Trophoblast cell (in vitro differentiated cells and primary cell): ENCODE measurements around the gene CLASRP.

Experiments
- DNase-seq, 2 donors: peaks; one replicate each; pipeline ENCODE4 v3.0.0-alpha.2; 2016
- H2AFZ ChIP-seq: 2 replicates; pipeline ENCODE4 v1.6.1; 2013; ENCODE audit warnings: low read length, moderate library complexity, mild to moderate bottlenecking; ENCODE audit not compliant: insufficient read depth, poor library complexity
- H2AK5ac ChIP-seq: 2 replicates; pipeline ENCODE4 v1.6.1; 2013; ENCODE audit warnings: mild to moderate bottlenecking, low read length
- H2BK120ac ChIP-seq: 2 replicates; pipeline ENCODE4 v1.6.1; 2013; ENCODE audit warnings: low read length, mild to moderate bottlenecking, moderate library complexity; ENCODE audit not compliant: insufficient read depth, poor library complexity
- H2BK12ac ChIP-seq: 2 replicates; pipeline ENCODE4 v1.6.1; 2013; ENCODE audit warnings: mild to moderate bottlenecking, low read length, moderate library complexity
- H2BK5ac ChIP-seq: 2 replicates; pipeline ENCODE4 v1.6.1; 2013; ENCODE audit warnings: low read length, low read depth, moderate library complexity, mild to moderate bottlenecking; ENCODE audit not compliant: poor library complexity
- H3K14ac ChIP-seq: 2 replicates; pipeline ENCODE4 v1.6.1; 2013; ENCODE audit warnings: mild to moderate bottlenecking, low read length
- H3K18ac ChIP-seq: 2 replicates; pipeline ENCODE4 v1.6.1; 2013; ENCODE audit warnings: mild to moderate bottlenecking, low read length
- H3K23ac ChIP-seq: 2 replicates; pipeline ENCODE4 v1.6.1; 2013; ENCODE audit warnings: low read length
- H3K27ac ChIP-seq: 2 replicates; pipeline ENCODE4 v1.5.1; 2013; ENCODE audit warnings: low read depth, mild to moderate bottlenecking, inconsistent platforms, low read length, moderate library complexity
- H3K27me3 ChIP-seq: 2 replicates; pipeline ENCODE4 v1.6.1; 2013; ENCODE audit warnings: inconsistent platforms, mild to moderate bottlenecking, low read length, moderate library complexity; ENCODE audit not compliant: insufficient read depth
- H3K36me3 ChIP-seq, 2 experiments: 1 replicate in 1 of 2; 2 replicates in 1 of 2; pipeline ENCODE4 v1.6.1; 2013; ENCODE audit warnings: low read length in 2 of 2, mild to moderate bottlenecking in 2 of 2, moderate library complexity in 1 of 2; ENCODE audit not compliant: insufficient read depth in 2 of 2, control insufficient read depth in 1 of 2
- H3K4ac ChIP-seq: 2 replicates; pipeline ENCODE4 v1.6.1; 2013; ENCODE audit warnings: low read depth, mild to moderate bottlenecking, low read length, moderate library complexity
- H3K4me1 ChIP-seq, 2 experiments: 1 replicate in 1 of 2; 2 replicates in 1 of 2; pipeline ENCODE4 v1.6.1; 2013; ENCODE audit warnings: low read length in 2 of 2, mild to moderate bottlenecking in 2 of 2, moderate library complexity in 1 of 2; ENCODE audit not compliant: insufficient read depth in 2 of 2, control insufficient read depth in 1 of 2
- H3K4me2 ChIP-seq: 2 replicates; pipeline ENCODE4 v1.6.1; 2013; ENCODE audit warnings: inconsistent platforms, mild to moderate bottlenecking, low read length, moderate library complexity
- H3K4me3 ChIP-seq: 2 replicates; pipeline ENCODE4 v1.5.1; 2013; ENCODE audit warnings: mild to moderate bottlenecking, low read depth, low read length, inconsistent platforms
- H3K79me1 ChIP-seq: one replicate; pipeline ENCODE4 v1.6.1; 2013; ENCODE audit warnings: low read length
- H3K79me2 ChIP-seq: 2 replicates; pipeline ENCODE4 v1.6.1; 2013; ENCODE audit warnings: low read length, mild to moderate bottlenecking; ENCODE audit not compliant: control insufficient read depth, insufficient read depth, poor library complexity
- H3K9ac ChIP-seq: 2 replicates; pipeline ENCODE4 v1.6.1; 2013; ENCODE audit warnings: mild to moderate bottlenecking, low read length
- H3K9me3 ChIP-seq: 2 replicates; pipeline ENCODE4 v1.6.1; 2013; ENCODE audit warnings: low read depth, mild to moderate bottlenecking, control low read depth, inconsistent platforms, low read length; ENCODE audit not compliant: insufficient read depth
- H4K12ac ChIP-seq: 2 replicates; pipeline ENCODE4 v1.6.1; 2013; ENCODE audit warnings: low read depth, mild to moderate bottlenecking, low read length, moderate library complexity
- H4K8ac ChIP-seq: 2 replicates; pipeline ENCODE4 v1.6.1; 2013; ENCODE audit warnings: low read depth, mild to moderate bottlenecking, low read length, moderate library complexity
- H4K91ac ChIP-seq: one replicate; pipeline ENCODE4 v1.6.1; 2013; ENCODE audit warnings: low read depth, mild to moderate bottlenecking, low read length, moderate library complexity
- WGBS: extraction: QIAGEN DNeasy Blood & Tissue Kit; methylation state at CpG from one replicate; pipeline ENCODE4 v1.1.7; 2013; ENCODE audit warnings: missing lambda C conversion rate; ENCODE audit not compliant: insufficient read length, insufficient coverage; ENCODE audit errors: extremely low coverage; 5-methylcytosine and 5-hydroxymethylcytosine counted together

Gene CLASRP

GRCh38 chr19:45041125-45041524 lies 2.3 kb downstream of the CLASRP start:
- H2AFZ ChIP-seq = no peak overlapping the region
- no peak overlapping the region for H2BK120ac ChIP-seq
- no peaks in the 10 kb centered on the region for H3K9me3 ChIP-seq
- WGBS = no CpG with 5 or more reads among the region's 6 CpGs
- no peak overlapping the region for H2AK5ac ChIP-seq
- H3K4me3 ChIP-seq = no peak overlapping the region
- no peak overlapping the region for H3K4ac ChIP-seq
- no peak overlapping the region for H3K4me2 ChIP-seq
- no peak overlapping the region for H2BK12ac ChIP-seq
- H3K14ac ChIP-seq = no peak overlapping the region
- H2BK5ac ChIP-seq = no peak overlapping the region
- peaks cover 12% of the 10 kb centered on the region for H3K79me2 ChIP-seq
- no peak overlapping the region for H3K18ac ChIP-seq
- peaks cover 3% of the 10 kb centered on the region for H3K79me1 ChIP-seq
- no peak overlapping the region for H4K12ac ChIP-seq
- no peak overlapping the region for H4K8ac ChIP-seq
- H3K4me1 ChIP-seq = peaks cover 7 to 8% of the 10 kb centered on the region in 2 experiments
- no peak overlapping the region for H3K9ac ChIP-seq
- no peak for DNase-seq
- no peak overlapping the region for H3K27ac ChIP-seq
- H3K23ac ChIP-seq = no peak overlapping the region
- no peak overlapping the region for H4K91ac ChIP-seq
- H3K36me3 ChIP-seq = peaks cover 53 to 58% of the 10 kb centered on the region in 2 experiments
- H3K27me3 ChIP-seq = no peaks in the 10 kb centered on the region

- Histone ChIP-seq H4K8ac (no peak overlapping the region), H3K14ac (no peak overlapping the region), H3K27ac (no peak overlapping the region), H2AFZ (no peak overlapping the region), H3K4me2 (no peak overlapping the region), H3K4me1 (peaks cover 0 to 5% of the 10 kb centered on the region in 2 experiments), H2BK5ac (no peak overlapping the region), H3K4me3 (no peak overlapping the region), H3K36me3 (peaks cover 41 to 48% of the 10 kb centered on the region in 2 experiments), H2BK12ac (no peak overlapping the region), H4K12ac (no peak overlapping the region), H3K23ac (no peak overlapping the region), H2AK5ac (no peak overlapping the region), H3K27me3 (no peaks in the 10 kb centered on the region), H2BK120ac (no peak overlapping the region), H3K79me1 (no peaks in the 10 kb centered on the region), H3K18ac (no peak overlapping the region), H3K9me3 (no peaks in the 10 kb centered on the region), H3K79me2 (peaks cover 3% of the 10 kb centered on the region), H3K9ac (no peak overlapping the region), H4K91ac (no peak overlapping the region), H3K4ac (no peak overlapping the region)
- WGBS = no CpG with 5 or more reads among the region's 14 CpGs
- DNase-seq = no peak
Observed at GRCh38 chr19:45045671-45046353, 7.0 kb downstream of the CLASRP start.

- Histone ChIP-seq H3K9ac (no peak overlapping the region), H2AK5ac (no peak overlapping the region), H3K79me1 (no peaks in the 10 kb centered on the region), H4K91ac (no peak overlapping the region), H3K79me2 (peaks cover 3% of the 10 kb centered on the region), H4K12ac (no peak overlapping the region), H3K9me3 (no peaks in the 10 kb centered on the region), H4K8ac (no peak overlapping the region), H3K23ac (no peak overlapping the region), H3K4me1 (peaks cover 0 to 5% of the 10 kb centered on the region in 2 experiments), H3K4ac (no peak overlapping the region), H3K4me2 (no peak overlapping the region), H3K14ac (no peak overlapping the region), H3K27ac (no peak overlapping the region), H3K18ac (no peak overlapping the region), H2BK5ac (no peak overlapping the region), H2AFZ (no peak overlapping the region), H3K4me3 (no peak overlapping the region), H2BK120ac (no peak overlapping the region), H2BK12ac (no peak overlapping the region), H3K27me3 (no peaks in the 10 kb centered on the region), H3K36me3 (peaks cover 38 to 44% of the 10 kb centered on the region in 2 experiments)
- DNase-seq = no peak
- no CpG with 5 or more reads among the region's 7 CpGs for WGBS
Observed at GRCh38 chr19:45046355-45046754, 7.5 kb downstream of the CLASRP start.

- no peak overlapping the region for H3K4me3 ChIP-seq
- no peak overlapping the region for H3K9ac ChIP-seq
- no CpG with 5 or more reads among the region's 7 CpGs for WGBS
- H2BK12ac ChIP-seq = no peak overlapping the region
- H3K27ac ChIP-seq = no peak overlapping the region
- H3K18ac ChIP-seq = no peak overlapping the region
- peaks cover 0 to 5% of the 10 kb centered on the region in 2 experiments for H3K4me1 ChIP-seq
- no peak overlapping the region for H4K12ac ChIP-seq
- no peak overlapping the region for H2BK5ac ChIP-seq
- H3K9me3 ChIP-seq = no peaks in the 10 kb centered on the region
- DNase-seq = no peak
- H3K79me1 ChIP-seq = no peaks in the 10 kb centered on the region
- no peak overlapping the region for H3K23ac ChIP-seq
- H2AFZ ChIP-seq = no peak overlapping the region
- H3K79me2 ChIP-seq = peaks cover 3% of the 10 kb centered on the region
- H3K14ac ChIP-seq = no peak overlapping the region
- no peak overlapping the region for H2BK120ac ChIP-seq
- H3K36me3 ChIP-seq = peaks cover 35 to 41% of the 10 kb centered on the region in 2 experiments
- no peak overlapping the region for H3K4me2 ChIP-seq
- H3K4ac ChIP-seq = no peak overlapping the region
- H4K91ac ChIP-seq = no peak overlapping the region
- no peak overlapping the region for H4K8ac ChIP-seq
- no peaks in the 10 kb centered on the region for H3K27me3 ChIP-seq
- no peak overlapping the region for H2AK5ac ChIP-seq
Observed at GRCh38 chr19:45047188-45047797, 8.4 kb downstream of the CLASRP start.
